NCI-H2196 treated with DMSO at 0.1 percent for 48 hours (cell line): ENCODE results near the gene TAB3.
"Not testable (repeated sequence)": the region's sequence is repeated elsewhere in the genome, so short reads cannot be mapped to it uniquely, and the experiment has no call there.

Experiments used
- DNase-seq: peaks from one replicate; lab custom pipeline; 2025; ENCODE audit not compliant: unreplicated experiment; lab: John Stamatoyannopoulos, UW

TAB3 gene

GRCh38 chrX:30819080-30819479 is 70.0 kb downstream of the TAB3 start:
- DNase-seq, result no peak

GRCh38 chrX:30816079-30816478 is 73.0 kb downstream of the TAB3 start:
- no peak for DNase-seq

- no peak for DNase-seq
Observed at GRCh38 chrX:30814978-30815377, 74.1 kb downstream of the TAB3 start.

- no peak for DNase-seq
Observed at GRCh38 chrX:30812326-30812725, 76.7 kb downstream of the TAB3 start.

- no peak for DNase-seq
Observed at GRCh38 chrX:30806187-30806728, 82.8 kb downstream of the TAB3 start.

- no peak for DNase-seq
Observed at GRCh38 chrX:30804462-30804861, 84.6 kb downstream of the TAB3 start.

GRCh38 chrX:30800901-30801300 is 88.2 kb downstream of the TAB3 start:
- DNase-seq, result no peak

GRCh38 chrX:30799327-30799726 is 89.7 kb downstream of the TAB3 start:
- DNase-seq, result no peak

GRCh38 chrX:30798810-30799209 is 90.2 kb downstream of the TAB3 start:
- no peak for DNase-seq

GRCh38 chrX:30797301-30797700 is 91.8 kb downstream of the TAB3 start:
- not testable (repeated sequence) for DNase-seq

- DNase-seq, result no peak
Observed at GRCh38 chrX:30795981-30796958, 92.8 kb downstream of the TAB3 start.

GRCh38 chrX:30794497-30794896 is 94.6 kb downstream of the TAB3 start:
- DNase-seq, result no peak

GRCh38 chrX:30793767-30794103 is 95.3 kb downstream of the TAB3 start:
- DNase-seq, result no peak

GRCh38 chrX:30793075-30793766 is 95.8 kb downstream of the TAB3 start:
- no peak for DNase-seq

GRCh38 chrX:30791296-30792278 is 97.5 kb downstream of the TAB3 start:
- no peak for DNase-seq

GRCh38 chrX:30787012-30787411 is 102.0 kb downstream of the TAB3 start:
- no peak for DNase-seq

GRCh38 chrX:30786374-30786773 is 102.7 kb downstream of the TAB3 start:
- no peak for DNase-seq

GRCh38 chrX:30781711-30782444 is 107.2 kb downstream of the TAB3 start:
- DNase-seq, result no peak

- no peak for DNase-seq
Observed at GRCh38 chrX:30779453-30780030, 109.5 kb downstream of the TAB3 start.

GRCh38 chrX:30777575-30777974 is 111.5 kb downstream of the TAB3 start:
- DNase-seq, result no peak
